Neural progenitor cell (in vitro differentiated cells): ENCODE results near the gene CACHD1. TPM values are rescaled to one million over a fixed set of nuclear protein-coding genes. Genes with fewer than 3 reads are reported as not detected.

Experiments
- DNase-seq: peaks from one replicate; pipeline ENCODE4 v3.0.0-alpha.2; 2016; ENCODE audit warnings: low spot score
- H2AFZ ChIP-seq: fragments of 200-600 bp; sonication (generic); replicated peaks from 2 replicates; pipeline ENCODE4 v1.6.1; 2016; ENCODE audit warnings: antibody characterized with exemption
- H3F3A ChIP-seq: fragments of 200-600 bp; sonication (generic); 2 replicates; pipeline ENCODE4 v1.6.1; 2016; ENCODE audit warnings: antibody characterized with exemption, low read depth
- H3K27ac ChIP-seq: fragments of 200-600 bp; sonication (generic); 2 replicates; pipeline ENCODE4 v1.5.1; 2016; ENCODE audit warnings: mild to moderate bottlenecking
- H3K27me3 ChIP-seq: fragments of 200-600 bp; sonication (generic); 2 replicates; pipeline ENCODE4 v1.6.1; 2016; ENCODE audit warnings: mild to moderate bottlenecking, moderate library complexity
- H3K36me3 ChIP-seq: fragments of 200-600 bp; sonication (generic); 2 replicates; pipeline ENCODE4 v1.5.1; 2016
- H3K4me1 ChIP-seq: fragments of 200-600 bp; sonication (generic); 2 replicates; pipeline ENCODE4 v1.6.1; 2016; ENCODE audit warnings: mixed run types
- H3K4me2 ChIP-seq: fragments of 200-600 bp; sonication (generic); 2 replicates; pipeline ENCODE4 v1.6.1; 2016
- H3K4me3 ChIP-seq: fragments of 200-600 bp; sonication (generic); 2 replicates; pipeline ENCODE4 v1.5.1; 2016
- H3K79me2 ChIP-seq: fragments of 200-600 bp; sonication (generic); 2 replicates; pipeline ENCODE4 v1.6.1; 2016; ENCODE audit warnings: low read depth
- H3K9ac ChIP-seq: fragments of 200-600 bp; sonication (generic); 2 replicates; pipeline ENCODE4 v1.6.1; 2016
- H3K9me3 ChIP-seq: fragments of 200-600 bp; sonication (generic); 2 replicates; pipeline ENCODE4 v1.5.1; 2016; ENCODE audit warnings: low read depth
- H4K20me1 ChIP-seq: fragments of 200-600 bp; sonication (generic); 2 replicates; pipeline ENCODE4 v1.6.1; 2016; ENCODE audit warnings: low read depth
- H3K27ac Mint-ChIP-seq: 3 replicates; pipeline ENCODE4 v1.8.0; 2021; ENCODE audit warnings: mixed read lengths
- H3K27me3 Mint-ChIP-seq: 2 replicates; pipeline ENCODE4 v1.8.0; 2022; ENCODE audit warnings: low read depth, mild to moderate bottlenecking, inconsistent platforms, moderate library complexity, mixed read lengths; ENCODE audit not compliant: insufficient read depth
- H3K36me3 Mint-ChIP-seq: 3 replicates; pipeline ENCODE4 v1.8.0; 2021; ENCODE audit warnings: mixed read lengths
- H3K4me1 Mint-ChIP-seq: 3 replicates; pipeline ENCODE4 v1.8.0; 2021; ENCODE audit warnings: mixed read lengths
- H3K4me3 Mint-ChIP-seq: 3 replicates; pipeline ENCODE4 v1.8.0; 2021; ENCODE audit warnings: mild to moderate bottlenecking, moderate library complexity, mixed read lengths
- H3K9me3 Mint-ChIP-seq: 3 replicates; pipeline ENCODE4 v1.8.0; 2020; ENCODE audit warnings: mixed read lengths
- EZH2 ChIP-seq: fragments of 200-600 bp; sonication (generic); IDR thresholded peaks from 2 replicates; pipeline ENCODE4 v1.6.1; 2017; ENCODE audit warnings: antibody characterized with exemption, mild to moderate bottlenecking, moderate library complexity
- EZH2phosphoT487 ChIP-seq: fragments of 200-600 bp; sonication (generic); IDR thresholded peaks from 2 replicates; pipeline ENCODE4 v1.6.1; 2017; ENCODE audit warnings: antibody characterized with exemption
- total RNA-seq: library from RNA; depleted of rRNA; stranded (reverse); fragments of >200 nt; gene quantifications from 2 replicates; pipeline ENCODE4 v1.2.3, GENCODE V29; 2015; ENCODE audit warnings: low replicate concordance
- TF ChIP-seq, protein P1 (sequence below): fragments of 200-600 bp; sonication (generic); IDR thresholded peaks from 2 replicates; pipeline ENCODE4 v1.5.1; 2017; ENCODE audit warnings: antibody characterized with exemption, mild to moderate bottlenecking

CACHD1 gene
- total RNA-seq, 1 donor from 2014 or later, result 61.0 TPM

DNA sequence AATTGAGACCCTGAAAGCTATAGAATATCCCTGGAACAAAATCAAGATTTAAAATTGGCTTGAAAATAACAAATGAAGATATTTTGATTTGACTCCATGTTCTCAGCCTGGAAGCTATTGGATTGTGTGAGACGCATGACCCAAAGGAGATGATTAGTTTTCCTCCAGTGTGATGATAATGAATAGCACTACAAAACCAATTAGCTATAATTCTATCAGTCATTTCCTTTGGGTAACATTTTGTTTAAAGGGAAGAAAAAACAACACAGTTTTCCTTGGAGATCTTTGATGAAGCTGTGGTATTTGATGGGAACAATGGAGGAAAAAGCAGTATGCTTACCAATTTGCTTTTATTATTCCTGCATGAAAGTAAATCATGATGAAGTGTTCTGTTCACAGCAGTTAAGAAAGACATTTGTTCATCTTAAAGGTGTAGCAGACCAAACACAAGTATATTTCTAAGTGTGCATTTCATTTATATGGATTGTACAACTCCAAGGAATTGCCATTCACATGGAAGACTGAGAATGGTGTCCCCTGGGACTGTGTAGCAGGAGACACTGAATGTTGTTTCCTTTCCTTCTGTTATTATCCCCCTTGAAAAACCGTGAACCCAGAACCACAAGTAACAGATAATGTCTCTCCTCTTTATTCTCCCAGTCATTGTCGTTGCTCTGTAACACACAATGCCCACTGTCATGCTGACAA lies 111.4 kb downstream of the CACHD1 start:
- Histone ChIP-seq H3F3A (peaks cover 9% of the 10 kb centered on the region), H3K4me3 (no peak overlapping the region), H3K9ac (no peak overlapping the region), H4K20me1 (peaks cover 14% of the 10 kb centered on the region), H3K27me3 (no peaks in the 10 kb centered on the region), H3K79me2 (peaks cover 90% of the 10 kb centered on the region), H2AFZ (no peak overlapping the region), H3K9me3 (no peaks in the 10 kb centered on the region), H3K4me1 (peaks cover 16% of the 10 kb centered on the region), H3K4me2 (peak overlapping the region; percentile 5), H3K36me3 (no peaks in the 10 kb centered on the region), H3K27ac (no peak overlapping the region)
- Mint-ChIP-seq H3K4me3 (no peak overlapping the region), H3K9me3 (peaks cover 2% of the 10 kb centered on the region), H3K27me3 (peaks cover 2% of the 10 kb centered on the region), H3K4me1 (peaks cover 34% of the 10 kb centered on the region), H3K36me3 (peaks cover 40% of the 10 kb centered on the region), H3K27ac (no peak overlapping the region)
- DNase-seq, result no peak
- TF ChIP-seq, protein P1, sequence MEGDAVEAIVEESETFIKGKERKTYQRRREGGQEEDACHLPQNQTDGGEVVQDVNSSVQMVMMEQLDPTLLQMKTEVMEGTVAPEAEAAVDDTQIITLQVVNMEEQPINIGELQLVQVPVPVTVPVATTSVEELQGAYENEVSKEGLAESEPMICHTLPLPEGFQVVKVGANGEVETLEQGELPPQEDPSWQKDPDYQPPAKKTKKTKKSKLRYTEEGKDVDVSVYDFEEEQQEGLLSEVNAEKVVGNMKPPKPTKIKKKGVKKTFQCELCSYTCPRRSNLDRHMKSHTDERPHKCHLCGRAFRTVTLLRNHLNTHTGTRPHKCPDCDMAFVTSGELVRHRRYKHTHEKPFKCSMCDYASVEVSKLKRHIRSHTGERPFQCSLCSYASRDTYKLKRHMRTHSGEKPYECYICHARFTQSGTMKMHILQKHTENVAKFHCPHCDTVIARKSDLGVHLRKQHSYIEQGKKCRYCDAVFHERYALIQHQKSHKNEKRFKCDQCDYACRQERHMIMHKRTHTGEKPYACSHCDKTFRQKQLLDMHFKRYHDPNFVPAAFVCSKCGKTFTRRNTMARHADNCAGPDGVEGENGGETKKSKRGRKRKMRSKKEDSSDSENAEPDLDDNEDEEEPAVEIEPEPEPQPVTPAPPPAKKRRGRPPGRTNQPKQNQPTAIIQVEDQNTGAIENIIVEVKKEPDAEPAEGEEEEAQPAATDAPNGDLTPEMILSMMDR, result no peak
- TF ChIP-seq EZH2phosphoT487 (no peak), EZH2 (no peak)

DNA sequence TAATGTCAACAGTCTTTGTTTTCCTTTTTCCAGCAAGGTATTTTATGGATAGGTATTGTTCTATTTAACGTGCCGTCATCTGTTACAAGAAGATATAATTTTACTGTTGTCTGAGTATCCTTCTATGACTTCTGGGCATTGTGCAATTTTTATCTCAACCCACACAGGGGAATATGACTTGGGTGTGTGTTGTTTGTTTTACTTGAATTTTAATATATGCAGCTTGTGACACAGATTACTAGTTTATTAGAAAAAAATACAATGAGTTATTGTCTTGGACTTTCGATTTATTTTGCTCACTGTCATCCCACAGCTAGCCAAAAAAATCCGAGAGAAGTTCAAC lies 111.9 kb downstream of the CACHD1 start:
- Histone ChIP-seq H3K9me3 (no peaks in the 10 kb centered on the region), H4K20me1 (peaks cover 11% of the 10 kb centered on the region), H3K36me3 (no peaks in the 10 kb centered on the region), H3K4me1 (peaks cover 13% of the 10 kb centered on the region), H3K9ac (no peak overlapping the region), H2AFZ (no peak overlapping the region), H3K27ac (no peak overlapping the region), H3F3A (peaks cover 4% of the 10 kb centered on the region), H3K79me2 (peaks cover 90% of the 10 kb centered on the region), H3K27me3 (no peaks in the 10 kb centered on the region), H3K4me3 (no peak overlapping the region), H3K4me2 (no peak overlapping the region)
- Mint-ChIP-seq H3K9me3 (peaks cover 2% of the 10 kb centered on the region), H3K36me3 (peaks cover 40% of the 10 kb centered on the region), H3K27me3 (peaks cover 2% of the 10 kb centered on the region), H3K4me1 (peaks cover 30% of the 10 kb centered on the region), H3K4me3 (no peak overlapping the region), H3K27ac (no peak overlapping the region)
- TF ChIP-seq, protein P1, result no peak
- TF ChIP-seq EZH2 (no peak), EZH2phosphoT487 (no peak)
- DNase-seq, result no peak

DNA sequence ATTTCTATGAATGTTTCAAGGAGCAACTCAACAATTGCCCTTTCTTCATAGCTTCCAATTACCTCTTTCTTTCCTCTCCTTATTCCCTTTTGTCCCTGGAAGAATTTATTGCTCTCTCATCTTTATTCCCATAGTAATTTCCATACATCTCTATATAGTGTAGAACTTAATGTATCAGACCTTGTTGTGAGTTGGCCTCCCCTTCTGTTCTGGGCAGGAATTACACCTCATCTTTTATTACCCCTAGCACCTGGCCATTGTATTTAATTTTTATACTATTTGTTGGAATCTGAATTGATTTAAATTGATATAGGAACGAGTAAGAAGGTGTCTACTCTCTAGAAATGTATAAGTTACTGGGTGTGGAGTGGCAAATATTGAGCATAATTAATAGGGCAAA lies 114.5 kb downstream of the CACHD1 start:
- H3K27ac ChIP-seq, result no peak overlapping the region
- no peaks in the 10 kb centered on the region for H4K20me1 ChIP-seq
- TF ChIP-seq, protein P1, result peak; percentile 28
- TF ChIP-seq EZH2 (no peak), EZH2phosphoT487 (no peak)
- H3K27me3 ChIP-seq, result no peaks in the 10 kb centered on the region
- Mint-ChIP-seq H3K4me3 (no peak overlapping the region), H3K27me3 (peaks cover 2% of the 10 kb centered on the region), H3K27ac (no peak overlapping the region), H3K9me3 (peaks cover 2% of the 10 kb centered on the region), H3K36me3 (peaks cover 50% of the 10 kb centered on the region), H3K4me1 (peaks cover 26% of the 10 kb centered on the region)
- H3K9ac ChIP-seq, result no peak overlapping the region
- peaks cover 13% of the 10 kb centered on the region for H3K4me1 ChIP-seq
- peaks cover 90% of the 10 kb centered on the region for H3K79me2 ChIP-seq
- H3K4me2 ChIP-seq, result no peak overlapping the region
- H3K36me3 ChIP-seq, result no peaks in the 10 kb centered on the region
- no peak overlapping the region for H3K4me3 ChIP-seq
- DNase-seq, result no peak
- no peaks in the 10 kb centered on the region for H3K9me3 ChIP-seq
- H2AFZ ChIP-seq, result no peak overlapping the region
- peaks cover 3% of the 10 kb centered on the region for H3F3A ChIP-seq
